Iris pigment epithelial cell (primary cell): ENCODE measurements around the gene PHLPP2.

ENCODE experiments used
- DNase-seq: peaks from one replicate; pipeline ENCODE4 v3.0.0-alpha.2; 2011; ENCODE audit warnings: low read depth

The PHLPP2 gene

GRCh38 chr16:71669926-71670536 is 54.5 kb downstream of the PHLPP2 start:
- DNase-seq, result peak; percentile 10

DNA sequence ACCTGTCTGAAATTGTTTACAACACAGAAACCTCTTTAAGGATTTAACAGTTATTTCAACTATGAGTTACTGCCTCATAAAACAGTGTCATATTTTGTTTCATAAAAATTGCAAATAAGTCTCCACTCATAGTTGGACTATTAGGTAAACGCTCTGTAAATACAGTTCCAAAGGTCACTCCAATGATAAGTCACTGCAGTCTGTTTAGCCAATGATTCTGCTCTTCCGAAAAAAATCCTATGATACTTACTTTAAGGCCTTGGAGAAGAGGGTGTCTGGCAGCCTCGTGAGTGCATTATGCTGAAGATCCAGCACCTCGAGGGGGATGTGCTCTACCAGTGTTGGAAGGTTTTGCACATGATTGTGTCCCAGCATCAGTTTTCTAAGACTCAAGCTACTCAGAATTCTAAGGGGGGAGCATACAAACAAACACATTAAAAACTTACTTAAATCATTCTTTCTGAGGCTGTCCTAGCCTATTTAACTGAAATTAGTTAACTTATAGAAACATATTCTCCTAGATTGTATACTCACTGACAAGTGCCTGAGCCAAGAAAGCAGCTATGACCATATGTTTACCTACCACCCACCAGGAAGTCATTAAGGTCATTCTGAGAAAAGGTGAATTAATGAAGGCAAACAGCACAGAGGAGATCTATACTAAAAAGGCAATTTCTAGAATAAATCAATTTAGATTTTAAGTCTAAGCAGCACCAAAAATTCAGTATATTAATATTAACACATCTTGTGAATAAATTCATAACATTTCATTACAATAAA is 57.4 kb downstream of the PHLPP2 start:
- DNase-seq, result no peak

- DNase-seq, result no peak
Measured at GRCh38 chr16:71666264-71666663, 58.2 kb downstream of the PHLPP2 start.

- no peak for DNase-seq
Measured at GRCh38 chr16:71659471-71659870, 65.0 kb downstream of the PHLPP2 start.

GRCh38 chr16:71658771-71659170 is 65.7 kb downstream of the PHLPP2 start:
- no peak for DNase-seq

DNA sequence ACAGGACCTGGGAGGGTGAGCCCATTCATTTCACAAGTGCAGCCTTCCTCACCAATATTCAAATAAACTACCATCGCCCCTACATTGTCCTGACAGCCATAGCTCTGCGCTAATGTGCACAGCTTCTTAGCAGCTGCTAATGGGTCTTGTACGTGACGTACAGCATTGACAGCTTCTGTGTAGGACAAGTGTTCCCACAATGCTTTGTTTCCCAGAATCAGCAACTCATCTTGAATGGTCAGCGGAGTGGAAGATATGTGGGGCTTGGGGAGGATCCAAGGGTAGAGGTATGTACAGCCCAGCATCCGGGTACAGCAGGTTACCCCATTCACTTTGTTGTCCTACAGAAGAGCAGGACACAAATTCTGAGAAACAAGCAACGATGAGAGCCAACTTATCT is 74.8 kb downstream of the PHLPP2 start:
- no peak for DNase-seq

DNA sequence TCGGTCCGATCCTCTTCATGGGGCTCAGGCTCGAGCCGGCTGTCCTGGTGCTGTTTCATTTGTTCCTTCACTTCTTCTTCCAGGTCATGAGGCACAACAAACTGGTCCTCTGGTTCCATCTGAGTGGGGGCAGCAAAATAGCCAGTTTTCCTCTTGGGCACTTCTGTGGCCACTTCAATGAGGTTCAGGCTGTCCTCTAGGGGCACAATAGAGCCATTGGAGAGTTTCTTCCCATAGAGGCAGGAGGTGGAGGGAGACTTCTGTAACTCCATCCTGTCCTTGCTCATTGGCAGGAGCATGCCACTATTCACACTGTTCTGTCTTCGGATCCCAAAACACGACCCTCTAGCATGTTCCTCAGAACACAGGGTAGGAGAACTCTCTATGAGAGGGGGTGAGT is 75.6 kb downstream of the PHLPP2 start:
- peak; percentile 9 for DNase-seq

DNA sequence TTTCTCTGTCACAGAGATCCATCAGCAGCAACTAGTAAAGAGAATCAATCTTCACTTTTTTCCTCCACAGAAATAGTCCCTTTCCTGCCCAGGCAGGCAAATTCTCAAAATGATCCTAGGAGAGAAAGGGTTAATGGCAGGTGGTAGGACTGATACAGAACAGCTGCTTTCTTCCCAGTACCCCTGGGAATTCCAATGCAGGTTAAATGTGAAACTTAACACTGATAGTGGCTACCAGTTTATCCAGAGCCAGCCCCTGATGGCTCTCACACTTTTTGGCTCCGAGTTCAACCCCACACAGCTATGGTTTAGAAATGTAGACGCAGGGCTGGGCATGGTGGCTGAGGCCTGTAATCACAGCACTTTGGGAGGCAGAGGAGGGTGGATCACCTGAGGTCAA is 76.3 kb downstream of the PHLPP2 start:
- no peak for DNase-seq

DNA sequence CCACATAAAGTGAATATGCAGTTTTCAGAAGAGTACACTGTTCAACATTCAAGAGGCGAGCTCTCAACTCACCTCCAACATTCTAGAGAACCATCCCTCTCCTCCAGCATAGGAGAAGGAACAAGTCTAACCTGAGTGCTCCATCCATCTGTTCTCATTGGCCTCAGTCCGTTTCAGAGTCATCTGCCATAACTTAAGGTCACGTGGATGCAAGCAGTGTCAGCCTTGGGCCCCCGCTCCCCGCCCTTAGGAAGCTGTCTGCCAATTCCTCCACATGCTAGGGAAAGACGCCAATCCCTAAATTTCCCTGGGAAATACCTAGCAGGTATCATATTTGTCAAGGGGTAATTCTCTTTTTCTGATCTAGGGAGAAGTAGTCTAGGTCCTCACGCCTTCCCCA is 77.1 kb downstream of the PHLPP2 start:
- no peak for DNase-seq

DNA sequence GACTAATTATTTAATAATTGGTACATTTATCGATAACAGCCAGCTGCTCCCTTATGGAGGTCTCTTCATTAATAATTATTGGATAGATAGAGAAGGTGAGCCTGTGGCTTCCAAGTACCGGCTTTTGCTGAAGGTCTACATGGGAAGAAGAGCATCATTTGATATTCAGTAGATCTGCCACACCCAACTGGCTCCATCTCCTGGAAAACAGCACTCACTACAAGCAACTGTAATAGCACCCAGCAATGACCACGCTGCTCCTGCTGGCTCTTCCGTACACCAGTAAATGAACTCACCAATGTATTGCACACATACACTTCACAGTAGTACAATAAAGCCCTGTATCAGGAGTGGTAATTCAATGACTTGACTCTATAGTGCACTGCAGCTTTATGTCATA is 79.1 kb downstream of the PHLPP2 start:
- DNase-seq, result peak; percentile 56

DNA sequence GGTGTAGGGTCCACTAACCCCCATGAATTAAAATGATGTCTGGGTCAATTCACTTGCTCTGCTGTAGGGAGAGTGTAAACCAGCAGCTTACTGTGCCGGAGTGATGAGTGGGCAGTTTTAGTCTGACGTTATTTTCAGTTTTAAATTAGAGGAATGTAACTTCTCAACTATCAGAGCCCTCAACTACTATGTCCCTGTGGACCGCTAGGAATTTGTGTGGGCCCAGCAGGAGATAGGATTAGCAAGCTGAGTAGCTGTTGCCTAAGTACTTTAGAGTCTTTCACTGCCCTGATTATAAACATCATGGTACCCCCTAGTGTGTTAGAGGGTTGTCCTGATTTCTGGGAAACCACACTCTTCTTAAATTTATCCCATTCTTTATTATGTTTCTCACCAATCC is 87.1 kb downstream of the PHLPP2 start:
- peak; percentile 95 for DNase-seq

DNA sequence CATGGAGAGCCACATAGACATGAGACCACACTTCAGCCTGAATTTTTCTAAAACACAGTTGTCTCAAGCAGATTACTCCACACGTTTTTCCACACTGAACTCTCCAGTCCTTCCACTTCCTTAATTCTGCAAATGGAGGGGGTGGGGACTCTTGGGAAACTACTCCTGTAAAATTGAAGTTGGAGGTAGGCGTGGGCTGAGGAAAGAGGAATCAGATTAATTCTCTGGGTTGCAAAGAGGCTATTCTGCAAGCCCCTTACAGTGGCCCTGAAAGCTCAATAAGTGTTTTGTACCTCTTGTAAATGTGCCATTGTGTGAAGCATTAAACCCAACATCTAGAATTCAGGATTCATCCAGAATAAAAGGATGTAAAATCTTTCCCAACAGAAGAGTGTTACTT is 88.9 kb downstream of the PHLPP2 start:
- DNase-seq, result no peak

GRCh38 chr16:71631776-71632175 is 92.7 kb downstream of the PHLPP2 start:
- DNase-seq, result no peak

GRCh38 chr16:71630808-71631207 is 93.7 kb downstream of the PHLPP2 start:
- no peak for DNase-seq

- no peak for DNase-seq
Measured at GRCh38 chr16:71629278-71630016, 95.1 kb downstream of the PHLPP2 start.

- DNase-seq, result peak; percentile 29
Measured at GRCh38 chr16:71628810-71629209, 95.7 kb downstream of the PHLPP2 start.

DNA sequence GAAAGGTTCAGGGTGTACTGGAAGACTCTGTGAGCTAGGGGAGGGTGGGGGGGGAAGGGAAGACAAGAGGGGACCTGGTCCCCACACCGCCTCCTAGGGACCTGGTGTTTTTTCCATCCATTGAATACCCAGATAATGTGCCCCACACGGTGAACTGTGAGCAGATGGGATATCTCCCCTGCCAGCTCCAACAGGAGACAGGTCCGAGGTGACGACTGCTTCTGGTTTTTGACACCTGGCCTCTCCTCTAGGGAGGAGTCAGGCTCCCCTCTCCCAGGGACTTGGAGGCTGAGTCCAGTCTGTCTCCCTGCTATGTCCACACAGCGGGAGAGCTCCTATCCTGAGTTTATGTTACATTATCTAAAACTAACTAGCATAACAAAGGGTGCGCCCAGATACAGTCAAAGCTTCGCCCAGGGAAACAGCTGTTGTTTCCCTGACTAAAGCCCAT is 96.7 kb downstream of the PHLPP2 start:
- DNase-seq, result no peak

DNA sequence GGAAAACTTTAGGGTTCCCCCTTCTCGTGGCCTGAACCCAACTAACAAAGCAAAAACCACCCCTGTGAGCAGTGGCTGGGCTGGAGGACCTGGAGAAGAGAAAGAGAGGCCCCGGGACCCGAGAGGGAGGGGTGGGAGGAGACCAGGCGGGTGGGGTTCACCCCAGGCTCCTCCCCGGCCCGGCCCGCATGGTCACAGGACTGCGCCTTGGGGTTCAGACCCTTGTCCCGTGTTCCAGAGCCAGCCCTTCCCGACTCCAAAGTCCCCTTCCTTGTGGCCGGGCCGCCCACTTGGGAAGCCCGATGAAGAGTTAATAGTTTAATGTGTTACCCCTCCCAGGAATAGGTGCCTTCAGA is 97.7 kb downstream of the PHLPP2 start:
- DNase-seq, result no peak

- DNase-seq, result no peak
Measured at GRCh38 chr16:71626018-71626857, 98.3 kb downstream of the PHLPP2 start, which contains the start of gene MARVELD3. Gene MARVELD3 (plus strand): TSS chr16:71626184. CDS start chr16:71626230, 46 bp downstream.

DNA sequence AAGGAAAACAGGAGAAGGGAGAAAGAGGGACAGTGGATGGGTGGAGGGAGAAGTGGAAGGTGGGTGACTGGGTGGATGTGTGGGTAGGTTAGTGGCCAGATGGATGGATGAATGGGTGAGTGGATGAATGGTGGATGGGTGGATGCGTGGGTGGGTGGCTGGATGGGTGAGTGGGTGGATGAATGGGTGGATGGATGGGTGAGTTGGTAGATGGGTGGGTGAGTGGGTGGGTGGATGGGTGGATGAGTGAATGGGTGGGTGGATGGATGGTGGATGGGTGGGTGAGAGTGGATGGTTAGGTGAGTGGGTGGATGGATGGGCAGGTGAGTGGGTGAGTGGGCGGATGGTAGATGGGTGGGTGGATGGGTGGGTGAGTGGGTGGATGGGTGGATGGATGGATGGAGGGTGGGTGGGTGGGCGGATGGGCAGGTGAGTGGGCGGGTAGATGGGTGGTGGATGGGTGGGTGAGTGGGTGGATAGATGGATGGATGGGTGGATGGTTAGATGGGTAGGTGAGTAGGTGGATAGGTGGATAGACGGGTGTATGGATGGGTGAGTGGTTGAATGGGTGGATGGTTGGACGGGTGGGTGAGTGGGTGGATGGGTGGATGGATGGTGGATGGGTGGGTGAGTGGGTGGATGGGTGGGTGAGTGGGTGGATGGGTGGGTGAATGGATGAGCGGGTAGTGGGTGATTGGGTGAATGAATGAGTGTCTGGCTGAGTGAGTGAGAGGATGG is 99.2 kb downstream of the PHLPP2 start:
- DNase-seq, result no peak

GRCh38 chr16:71623597-71623996 is 100.9 kb downstream of the PHLPP2 start:
- no peak for DNase-seq
